SK-N-SH (cell line): Measurements from ENCODE around the gene GLIPR1L2. TPM values are rescaled to one million over a fixed set of nuclear protein-coding genes. Genes with fewer than 3 reads are reported as not detected.

Source experiments
- CTCF ChIA-PET: fragments of 300-600, 350-600 bp; formaldehyde crosslinking; extraction: SDS; loops from one replicate; lab custom pipeline; 2021; lab: Yijun Ruan, JAX
- POLR2A ChIA-PET: fragments of 350-600 bp; sonication (Branson Sonifier 250); formaldehyde crosslinking; extraction: SDS; loops from one replicate; lab custom pipeline; 2020; ENCODE audit warnings: antibody characterized with exemption, inconsistent platforms; lab: Yijun Ruan, JAX
- DNase-seq: peaks from one replicate; pipeline ENCODE4 v3.0.0; 2012
- H2AFZ ChIP-seq: fragments of 200-600 bp; sonication (generic); 2 replicates; pipeline ENCODE4 v1.8.1; 2016; ENCODE audit warnings: antibody characterized with exemption, mild to moderate bottlenecking, low read depth
- H3F3A ChIP-seq: fragments of 200-600 bp; sonication (generic); replicated peaks from 2 replicates; pipeline ENCODE3; 2016; ENCODE audit warnings: antibody characterized with exemption, mild to moderate bottlenecking; ENCODE audit not compliant: insufficient read depth
- H3K27ac ChIP-seq, 2 experiments: fragments of 200-500 bp in 1 of 2; fragments of 200-600 bp in 1 of 2; sonication (Bioruptor generic) in 1 of 2; sonication (generic), shearing (Covaris generic) in 1 of 2; 2 replicates each; pipeline versions ENCODE4 v1.5.1 to v1.6.1; 2014 to 2016; ENCODE audit warnings: low read depth in 2 of 2, inconsistent platforms in 1 of 2, low read length in 1 of 2, mild to moderate bottlenecking in 1 of 2, mixed read lengths in 1 of 2
- H3K27me3 ChIP-seq: fragments of 200-600 bp; sonication (generic), shearing (Covaris generic); 2 replicates; pipeline ENCODE4 v1.6.1; 2016; ENCODE audit warnings: mixed run types; ENCODE audit not compliant: insufficient read depth
- H3K36me3 ChIP-seq, 2 experiments: fragments of 200-500 bp in 1 of 2; fragments of 200-600 bp in 1 of 2; sonication (Bioruptor generic) in 1 of 2; sonication (generic) in 1 of 2; replicated peaks in 1 of 2; 2 replicates each; pipeline versions ENCODE3 to v1.5.1; 2014 to 2016; ENCODE audit warnings: low read length in 1 of 2, mild to moderate bottlenecking in 1 of 2; ENCODE audit not compliant: insufficient read depth in 2 of 2, control insufficient read depth in 1 of 2
- H3K4me1 ChIP-seq, 2 experiments: fragments of 200-500 bp in 1 of 2; fragments of 200-600 bp in 1 of 2; sonication (Bioruptor generic) in 1 of 2; sonication (generic), shearing (Covaris generic) in 1 of 2; 2 replicates each; pipeline versions ENCODE4 v1.5.1 to v1.6.1; 2014 to 2016; ENCODE audit warnings: low read depth in 1 of 2, low read length in 1 of 2, mixed run types in 1 of 2; ENCODE audit not compliant: insufficient read depth in 2 of 2, control insufficient read depth in 1 of 2
- H3K4me2 ChIP-seq: fragments of 200-600 bp; sonication (generic), shearing (Covaris generic); 2 replicates; pipeline ENCODE4 v1.6.1; 2017; ENCODE audit warnings: mixed run types
- H3K4me3 ChIP-seq, 2 experiments: fragments of 200-500 bp in 1 of 2; fragments of 200-600 bp in 1 of 2; sonication (Bioruptor generic) in 1 of 2; sonication (generic), shearing (Covaris generic) in 1 of 2; 2 replicates each; pipeline versions ENCODE4 v1.5.1 to v1.8.1; 2014 to 2016; ENCODE audit warnings: low read depth in 2 of 2, inconsistent platforms in 1 of 2, low read length in 1 of 2, mild to moderate bottlenecking in 1 of 2, mixed read lengths in 1 of 2, moderate library complexity in 1 of 2
- H3K79me2 ChIP-seq: fragments of 200-600 bp; sonication (generic); 2 replicates; pipeline ENCODE4 v1.8.1; 2017; ENCODE audit warnings: mild to moderate bottlenecking; ENCODE audit not compliant: insufficient read depth
- H3K9ac ChIP-seq: fragments of 200-600 bp; sonication (generic); 2 replicates; pipeline ENCODE4 v1.6.1; 2017; ENCODE audit warnings: mixed run types
- H3K9me2 ChIP-seq: fragments of 200-600 bp; sonication (generic); 2 replicates; pipeline ENCODE4 v1.6.1; 2017; ENCODE audit warnings: mixed run types
- H3K9me3 ChIP-seq: fragments of 200-600 bp; sonication (generic); 2 replicates; pipeline ENCODE4 v1.6.1; 2017; ENCODE audit warnings: mixed run types, mild to moderate bottlenecking, moderate library complexity
- H4K20me1 ChIP-seq: fragments of 200-600 bp; sonication (generic); 2 replicates; pipeline ENCODE4 v1.6.1; 2017; ENCODE audit warnings: mild to moderate bottlenecking, mixed run types; ENCODE audit not compliant: insufficient read depth
- CHD2 ChIP-seq: fragments of 150-350 bp; IDR thresholded peaks from 2 replicates; pipeline ENCODE4 v1.6.1; 2018; ENCODE audit warnings: low read length; ENCODE audit not compliant: partially characterized antibody
- EP300 ChIP-seq, 2 experiments: IDR thresholded peaks; 2 replicates each; pipeline versions ENCODE4 v1.4.0 to v1.6.1; 2012; ENCODE audit warnings: borderline replicate concordance in 1 of 2, low read depth in 1 of 2, low read length in 1 of 2
- JUND ChIP-seq: IDR thresholded peaks from 2 replicates; pipeline ENCODE4 v1.4.0; 2012
- MAX ChIP-seq: IDR thresholded peaks from 2 replicates; pipeline ENCODE4 v1.4.0; 2012; ENCODE audit warnings: low read depth
- NRF1 ChIP-seq: IDR thresholded peaks from 2 replicates; pipeline ENCODE4 v1.6.1; 2012; ENCODE audit warnings: low read depth, mild to moderate bottlenecking, low read length
- PBX3 ChIP-seq: IDR thresholded peaks from 2 replicates; pipeline ENCODE4; 2012
- POLR2AphosphoS5 ChIP-seq: IDR thresholded peaks from 2 replicates; pipeline ENCODE4 v1.6.1; 2012; ENCODE audit warnings: low read depth, low read length
- REST ChIP-seq: IDR thresholded peaks from 2 replicates; pipeline ENCODE4 v1.6.1; 2012; ENCODE audit warnings: mild to moderate bottlenecking, low read depth, low read length, moderate library complexity
- SIN3A ChIP-seq: IDR thresholded peaks from 2 replicates; pipeline ENCODE4 v1.6.1; 2012; ENCODE audit warnings: low read depth, mild to moderate bottlenecking, low read length, moderate library complexity, borderline replicate concordance
- SMC3 ChIP-seq: IDR thresholded peaks from 2 replicates; pipeline ENCODE4 v1.6.1; 2012; ENCODE audit warnings: low read depth, low read length, improper control_type of control experiment
- TAF1 ChIP-seq: IDR thresholded peaks from 2 replicates; pipeline ENCODE4 v1.6.1; 2012; ENCODE audit warnings: low read depth, mild to moderate bottlenecking, low read length, moderate library complexity, borderline replicate concordance
- TEAD4 ChIP-seq: IDR thresholded peaks from 2 replicates; pipeline ENCODE4 v1.4.0; 2012; ENCODE audit warnings: mild to moderate bottlenecking, borderline replicate concordance; ENCODE audit not compliant: insufficient read depth
- WGBS: methylation state at CpG from one replicate; pipeline ENCODE4 v1.1.6; 2017; ENCODE audit warnings: low lambda C conversion rate; 5-methylcytosine and 5-hydroxymethylcytosine counted together
- polyA plus RNA-seq, 3 experiments: library from polyadenylated mRNA; depleted of rRNA; stranded (reverse); fragments of >200 nt; gene quantifications; 2 replicates each; pipeline ENCODE4 v1.2.3, GENCODE V29; 2012
- TF ChIP-seq, protein P1 (sequence below): fragments of 200-600 bp; sonication (generic); IDR thresholded peaks from 2 replicates; pipeline ENCODE4 v1.6.1; 2017; ENCODE audit warnings: antibody characterized with exemption, mild to moderate bottlenecking, moderate library complexity

GLIPR1L2 gene
- polyA plus RNA-seq, 1 of the 3 experiments (the other 2 are of a cell fraction): 0.13 TPM

GRCh38 chr12:75480469-75480949 lies 89.6 kb downstream of the GLIPR1L2 start, which contains the start of gene GLIPR1 (continued):
- TF ChIP-seq PBX3 (peak; percentile 36; the same call in 1 of the 2 replicates), POLR2AphosphoS5 (peak; percentile 91), CHD2 (no peak), TAF1 (peak; percentile 83), NRF1 (no peak), REST (0 out of 2 replicates have a peak, but pooled peaks have one; percentile 8), MAX (peak; percentile 84), SMC3 (no peak), JUND (peak; percentile 32; the same call in 1 of the 2 replicates), SIN3A (peak; percentile 55; the same call in 1 of the 2 replicates)
- TF ChIP-seq, protein P1, sequence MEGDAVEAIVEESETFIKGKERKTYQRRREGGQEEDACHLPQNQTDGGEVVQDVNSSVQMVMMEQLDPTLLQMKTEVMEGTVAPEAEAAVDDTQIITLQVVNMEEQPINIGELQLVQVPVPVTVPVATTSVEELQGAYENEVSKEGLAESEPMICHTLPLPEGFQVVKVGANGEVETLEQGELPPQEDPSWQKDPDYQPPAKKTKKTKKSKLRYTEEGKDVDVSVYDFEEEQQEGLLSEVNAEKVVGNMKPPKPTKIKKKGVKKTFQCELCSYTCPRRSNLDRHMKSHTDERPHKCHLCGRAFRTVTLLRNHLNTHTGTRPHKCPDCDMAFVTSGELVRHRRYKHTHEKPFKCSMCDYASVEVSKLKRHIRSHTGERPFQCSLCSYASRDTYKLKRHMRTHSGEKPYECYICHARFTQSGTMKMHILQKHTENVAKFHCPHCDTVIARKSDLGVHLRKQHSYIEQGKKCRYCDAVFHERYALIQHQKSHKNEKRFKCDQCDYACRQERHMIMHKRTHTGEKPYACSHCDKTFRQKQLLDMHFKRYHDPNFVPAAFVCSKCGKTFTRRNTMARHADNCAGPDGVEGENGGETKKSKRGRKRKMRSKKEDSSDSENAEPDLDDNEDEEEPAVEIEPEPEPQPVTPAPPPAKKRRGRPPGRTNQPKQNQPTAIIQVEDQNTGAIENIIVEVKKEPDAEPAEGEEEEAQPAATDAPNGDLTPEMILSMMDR: no peak

- Histone ChIP-seq H3K9ac (peak overlapping the region; percentile 66), H3K4me3 (peak overlapping the region; percentile 41 to 68; a peak in 3 of 4 replicates), H3K27ac (peak overlapping the region; percentile 76 to 91; a peak in 3 of 4 replicates), H3K27me3 (no peaks in the 10 kb centered on the region), H3K36me3 (peaks cover 0 to 8% of the 10 kb centered on the region in 2 experiments), H3K9me2 (no peaks in the 10 kb centered on the region), H3F3A (peaks cover 32% of the 10 kb centered on the region), H3K9me3 (no peaks in the 10 kb centered on the region), H3K4me2 (peak overlapping the region; percentile 86), H3K4me1 (peaks cover 0 to 5% of the 10 kb centered on the region in 2 experiments; a peak in 3 of 4 replicates), H2AFZ (peak overlapping the region; percentile 57), H4K20me1 (no peaks in the 10 kb centered on the region), H3K79me2 (peaks cover 52% of the 10 kb centered on the region)
- ChIA-PET POLR2A (no interaction called here), CTCF (no interaction called here)
- WGBS: 39% methylated on average over 5 of the region's 5 CpGs
- TF ChIP-seq EP300 (IDR thresholded peaks at IDR 0.05; ENCODE audit: borderline replicate concordance in 1 of 2, low read depth in 1 of 2, low read length in 1 of 2) (no peak), TEAD4 (0 out of 2 replicates have a peak, but pooled peaks have one; percentile 1)
- DNase-seq: no peak
Measured at GRCh38 chr12:75481013-75481705, 90.3 kb downstream of the GLIPR1L2 start.
